ENCODE measurements around the gene RAB31.

DNA sequence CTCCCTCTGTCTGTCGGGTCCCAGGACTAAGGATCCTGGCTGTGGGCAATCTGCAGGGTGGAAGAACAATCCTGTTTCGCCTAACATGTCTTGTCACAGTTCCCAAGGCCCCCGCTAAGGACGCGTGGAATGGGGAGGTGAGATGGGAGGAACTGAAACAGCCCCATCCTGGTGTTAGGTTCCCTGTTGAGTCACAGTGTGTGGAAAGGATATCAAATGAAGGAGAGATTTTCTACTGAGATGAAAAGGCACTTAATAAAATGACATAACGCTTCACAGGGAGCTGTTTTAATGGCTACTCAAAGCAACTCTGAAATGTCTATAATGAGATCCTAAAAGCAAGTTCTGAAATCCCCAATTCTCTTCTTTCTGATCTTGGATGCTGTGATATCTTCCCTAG lies 52.5 kb downstream of the RAB31 start:
- TF ChIP-seq, protein P1, sequence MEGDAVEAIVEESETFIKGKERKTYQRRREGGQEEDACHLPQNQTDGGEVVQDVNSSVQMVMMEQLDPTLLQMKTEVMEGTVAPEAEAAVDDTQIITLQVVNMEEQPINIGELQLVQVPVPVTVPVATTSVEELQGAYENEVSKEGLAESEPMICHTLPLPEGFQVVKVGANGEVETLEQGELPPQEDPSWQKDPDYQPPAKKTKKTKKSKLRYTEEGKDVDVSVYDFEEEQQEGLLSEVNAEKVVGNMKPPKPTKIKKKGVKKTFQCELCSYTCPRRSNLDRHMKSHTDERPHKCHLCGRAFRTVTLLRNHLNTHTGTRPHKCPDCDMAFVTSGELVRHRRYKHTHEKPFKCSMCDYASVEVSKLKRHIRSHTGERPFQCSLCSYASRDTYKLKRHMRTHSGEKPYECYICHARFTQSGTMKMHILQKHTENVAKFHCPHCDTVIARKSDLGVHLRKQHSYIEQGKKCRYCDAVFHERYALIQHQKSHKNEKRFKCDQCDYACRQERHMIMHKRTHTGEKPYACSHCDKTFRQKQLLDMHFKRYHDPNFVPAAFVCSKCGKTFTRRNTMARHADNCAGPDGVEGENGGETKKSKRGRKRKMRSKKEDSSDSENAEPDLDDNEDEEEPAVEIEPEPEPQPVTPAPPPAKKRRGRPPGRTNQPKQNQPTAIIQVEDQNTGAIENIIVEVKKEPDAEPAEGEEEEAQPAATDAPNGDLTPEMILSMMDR (IDR thresholded peaks at IDR 0.05), result no peak
- TF ChIP-seq POLR2A (IDR thresholded peaks at IDR 0.05), result no peak
